Measurements from ENCODE around the gene ANKRD30A.
"Not testable (repeated sequence)": the region's sequence is repeated elsewhere in the genome, so short reads cannot be mapped to it uniquely, and the experiment has no call there.

The ANKRD30A gene, protein sequence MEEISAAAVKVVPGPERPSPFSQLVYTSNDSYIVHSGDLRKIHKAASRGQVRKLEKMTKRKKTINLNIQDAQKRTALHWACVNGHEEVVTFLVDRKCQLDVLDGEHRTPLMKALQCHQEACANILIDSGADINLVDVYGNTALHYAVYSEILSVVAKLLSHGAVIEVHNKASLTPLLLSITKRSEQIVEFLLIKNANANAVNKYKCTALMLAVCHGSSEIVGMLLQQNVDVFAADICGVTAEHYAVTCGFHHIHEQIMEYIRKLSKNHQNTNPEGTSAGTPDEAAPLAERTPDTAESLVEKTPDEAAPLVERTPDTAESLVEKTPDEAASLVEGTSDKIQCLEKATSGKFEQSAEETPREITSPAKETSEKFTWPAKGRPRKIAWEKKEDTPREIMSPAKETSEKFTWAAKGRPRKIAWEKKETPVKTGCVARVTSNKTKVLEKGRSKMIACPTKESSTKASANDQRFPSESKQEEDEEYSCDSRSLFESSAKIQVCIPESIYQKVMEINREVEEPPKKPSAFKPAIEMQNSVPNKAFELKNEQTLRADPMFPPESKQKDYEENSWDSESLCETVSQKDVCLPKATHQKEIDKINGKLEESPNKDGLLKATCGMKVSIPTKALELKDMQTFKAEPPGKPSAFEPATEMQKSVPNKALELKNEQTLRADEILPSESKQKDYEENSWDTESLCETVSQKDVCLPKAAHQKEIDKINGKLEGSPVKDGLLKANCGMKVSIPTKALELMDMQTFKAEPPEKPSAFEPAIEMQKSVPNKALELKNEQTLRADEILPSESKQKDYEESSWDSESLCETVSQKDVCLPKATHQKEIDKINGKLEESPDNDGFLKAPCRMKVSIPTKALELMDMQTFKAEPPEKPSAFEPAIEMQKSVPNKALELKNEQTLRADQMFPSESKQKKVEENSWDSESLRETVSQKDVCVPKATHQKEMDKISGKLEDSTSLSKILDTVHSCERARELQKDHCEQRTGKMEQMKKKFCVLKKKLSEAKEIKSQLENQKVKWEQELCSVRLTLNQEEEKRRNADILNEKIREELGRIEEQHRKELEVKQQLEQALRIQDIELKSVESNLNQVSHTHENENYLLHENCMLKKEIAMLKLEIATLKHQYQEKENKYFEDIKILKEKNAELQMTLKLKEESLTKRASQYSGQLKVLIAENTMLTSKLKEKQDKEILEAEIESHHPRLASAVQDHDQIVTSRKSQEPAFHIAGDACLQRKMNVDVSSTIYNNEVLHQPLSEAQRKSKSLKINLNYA (N-terminal part only)

GRCh38 chr10:37125191-37125732 is at the start of gene ANKRD30A:
Gene ANKRD30A, plus strand, starts transcription at chr10:37125598. Its CDS starts 190 bp downstream, at chr10:37125788.
- no peak for DNase-seq (ENCODE audit: low spot score)

DNA sequence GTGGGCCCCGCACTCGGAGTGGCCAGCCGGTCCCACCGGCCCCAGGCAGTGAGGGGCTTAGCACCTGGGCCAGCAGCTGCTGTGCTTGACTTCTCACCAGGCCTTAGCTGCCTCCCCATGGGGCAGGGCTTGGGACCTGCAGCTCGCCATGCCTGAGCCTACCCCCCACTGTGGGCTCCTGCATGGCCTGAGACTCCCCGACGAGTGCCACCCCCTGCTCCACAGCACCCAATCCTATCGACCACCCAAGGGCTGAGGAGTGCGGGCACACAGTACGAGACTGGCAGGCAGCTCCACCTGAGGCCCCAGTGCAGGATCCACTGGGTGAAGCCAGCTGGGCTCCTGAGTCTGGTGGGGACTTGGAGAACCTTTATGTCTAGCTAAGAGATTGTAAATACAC is 49.3 kb upstream of the ANKRD30A start:
- not testable (repeated sequence) for DNase-seq (ENCODE audit: low spot score)

GRCh38 chr10:37095792-37096573 is 29.4 kb upstream of the ANKRD30A start:
- DNase-seq (ENCODE audit: low spot score) = no peak

DNA sequence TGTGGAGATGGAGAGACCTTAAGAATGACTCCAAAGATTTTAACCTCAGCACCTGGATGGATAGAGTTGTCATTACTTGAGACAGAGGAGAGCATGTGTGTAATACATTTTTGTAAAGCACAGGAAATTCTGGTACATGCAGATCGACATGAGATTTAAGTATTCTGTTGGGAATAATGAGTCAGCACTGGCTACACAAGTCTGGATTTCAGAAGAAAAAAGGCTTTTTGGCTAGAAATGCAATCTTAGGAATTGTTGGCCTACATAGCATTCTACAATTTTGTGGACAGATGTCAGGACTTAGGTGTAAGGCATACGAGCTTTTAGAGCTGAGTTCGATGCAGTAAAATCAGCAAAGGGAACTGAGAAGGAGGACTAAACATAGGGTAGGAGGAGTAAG is 24.1 kb upstream of the ANKRD30A start:
- DNase-seq (ENCODE audit: low spot score) = no peak

- DNase-seq (ENCODE audit: low spot score) = no peak
These were observed 16.4 kb upstream of the ANKRD30A start for GRCh38 chr10:37109000-37109399.

DNA sequence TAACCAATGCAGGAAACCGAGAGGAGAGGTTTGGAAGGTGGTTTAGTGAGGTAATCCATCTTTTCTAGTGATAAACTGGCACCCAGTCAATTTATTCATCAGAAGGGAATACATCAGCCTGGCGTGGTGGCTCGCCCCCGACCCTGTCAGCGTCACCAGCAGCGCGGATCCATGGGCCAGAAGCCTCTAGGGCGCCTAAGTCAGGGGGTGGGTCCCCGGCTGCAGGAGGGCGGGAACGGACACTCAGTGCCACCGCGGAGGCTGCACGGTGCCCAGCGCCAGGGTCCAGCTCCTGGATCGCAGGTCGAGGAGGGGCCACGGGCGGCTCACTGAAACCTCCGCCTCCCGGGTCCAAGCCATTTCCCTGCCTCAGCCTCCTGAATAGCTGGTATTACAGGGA is 866 bp upstream of the ANKRD30A start:
- DNase-seq (ENCODE audit: low spot score) = no peak

- DNase-seq (ENCODE audit: low spot score) = no peak
These were observed 523 bp downstream of the ANKRD30A start for GRCh38 chr10:37125921-37126320.

DNA sequence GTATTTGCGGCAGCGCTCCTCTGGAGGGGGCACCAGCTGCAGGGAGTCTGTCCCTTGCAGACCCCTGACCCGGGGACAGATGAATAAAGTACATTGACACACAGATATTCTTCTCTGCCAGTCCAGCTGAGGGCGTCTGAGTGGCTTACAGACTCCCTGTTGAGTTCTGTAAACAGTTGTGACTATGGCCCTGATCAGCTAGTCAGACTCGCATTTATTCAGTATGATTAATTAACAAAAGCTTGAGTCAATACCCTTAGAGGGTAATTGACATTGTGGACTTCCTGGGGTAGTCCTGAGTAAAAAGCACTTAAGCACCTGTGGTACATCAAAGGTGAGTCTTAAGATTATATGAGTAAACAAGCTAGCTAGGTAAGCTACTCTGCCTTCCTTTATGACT is 21.0 kb downstream of the ANKRD30A start:
- DNase-seq (ENCODE audit: low spot score) = no peak

DNA sequence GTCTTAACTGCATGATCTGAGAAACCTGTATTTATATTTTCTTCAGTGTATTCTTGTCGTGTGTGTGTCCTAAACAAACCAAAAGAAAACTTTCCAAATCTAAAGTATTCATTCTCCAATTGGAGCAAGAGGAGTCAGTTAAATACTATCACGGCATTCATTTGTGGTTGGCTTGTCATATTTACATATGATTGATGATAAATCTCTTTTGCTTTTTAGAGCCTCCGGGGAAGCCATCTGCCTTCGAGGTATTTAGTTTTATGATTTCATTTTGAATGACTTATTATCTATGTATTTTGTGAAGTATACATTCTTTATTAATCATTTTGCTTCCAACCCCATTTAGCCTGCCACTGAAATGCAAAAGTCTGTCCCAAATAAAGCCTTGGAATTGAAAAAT is 37.0 kb downstream of the ANKRD30A start:
- DNase-seq (ENCODE audit: low spot score) = not testable (repeated sequence)

GRCh38 chr10:37171945-37172344 is 46.5 kb downstream of the ANKRD30A start:
- not testable (repeated sequence) for DNase-seq (ENCODE audit: low spot score)

- DNase-seq (ENCODE audit: low spot score) = not testable (repeated sequence)
These were observed 52.9 kb downstream of the ANKRD30A start for GRCh38 chr10:37178296-37178695.

- not testable (repeated sequence) for DNase-seq (ENCODE audit: low spot score)
These were observed 57.3 kb downstream of the ANKRD30A start for GRCh38 chr10:37182719-37183118.

- no peak for DNase-seq (ENCODE audit: low spot score)
These were observed 80.7 kb downstream of the ANKRD30A start for GRCh38 chr10:37206132-37206531.

DNA sequence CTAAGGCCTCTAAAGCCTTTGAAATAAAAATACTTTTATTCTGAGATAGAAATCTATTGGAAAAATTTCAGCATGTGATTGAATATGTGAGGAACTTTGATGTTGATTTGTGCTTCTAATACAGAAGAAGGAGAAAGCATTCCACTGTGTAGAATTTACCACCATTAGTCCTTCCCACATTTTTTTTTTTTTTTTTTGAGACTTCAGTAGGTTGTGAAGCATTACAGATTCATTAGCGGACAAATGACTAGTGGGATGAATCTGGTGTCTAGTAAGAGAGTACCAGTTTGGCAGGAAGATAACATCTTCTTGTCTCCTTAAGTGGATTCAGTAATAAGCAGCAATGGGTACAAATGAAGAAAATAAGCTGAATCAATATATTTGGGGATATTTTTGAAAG is 95.5 kb downstream of the ANKRD30A start:
- DNase-seq (ENCODE audit: low spot score) = no peak

DNA sequence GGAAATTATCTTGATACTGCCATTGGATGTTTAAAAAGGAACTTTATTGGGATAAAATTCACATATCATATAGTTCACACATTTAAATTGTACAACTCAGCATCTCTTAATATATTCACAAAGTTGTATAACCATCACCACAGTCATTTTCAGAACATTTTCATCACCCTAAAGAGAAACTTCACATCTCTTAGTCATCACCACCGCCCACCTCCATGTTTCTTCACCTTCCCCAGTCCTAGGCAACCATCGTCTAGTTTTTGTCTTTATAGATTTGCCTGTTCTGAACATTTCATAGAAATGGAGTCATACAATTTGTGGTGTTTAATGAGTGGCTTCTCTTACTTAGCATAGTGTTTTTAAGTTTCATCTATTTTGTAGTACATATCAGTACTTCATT is 96.6 kb downstream of the ANKRD30A start:
- no peak for DNase-seq (ENCODE audit: low spot score)

DNA sequence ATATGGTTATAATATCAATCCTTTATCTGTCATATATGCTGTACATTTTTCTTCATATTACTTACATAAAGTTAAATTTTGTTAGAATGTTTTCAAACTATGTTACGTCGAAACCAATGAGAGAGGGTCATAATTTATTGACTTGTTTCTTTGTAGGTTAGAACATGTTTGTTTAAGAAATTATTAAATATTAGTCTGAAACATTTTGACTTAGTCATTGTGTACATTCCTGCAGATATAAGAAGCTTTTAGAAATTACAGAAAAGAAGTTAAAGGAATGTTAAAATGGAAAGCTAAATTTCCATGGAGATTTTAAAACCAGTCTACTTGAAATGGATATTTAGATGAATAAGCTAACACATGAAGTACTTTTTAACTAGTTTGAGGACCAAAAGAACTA is 99.8 kb downstream of the ANKRD30A start:
- DNase-seq (ENCODE audit: low spot score) = no peak

DNA sequence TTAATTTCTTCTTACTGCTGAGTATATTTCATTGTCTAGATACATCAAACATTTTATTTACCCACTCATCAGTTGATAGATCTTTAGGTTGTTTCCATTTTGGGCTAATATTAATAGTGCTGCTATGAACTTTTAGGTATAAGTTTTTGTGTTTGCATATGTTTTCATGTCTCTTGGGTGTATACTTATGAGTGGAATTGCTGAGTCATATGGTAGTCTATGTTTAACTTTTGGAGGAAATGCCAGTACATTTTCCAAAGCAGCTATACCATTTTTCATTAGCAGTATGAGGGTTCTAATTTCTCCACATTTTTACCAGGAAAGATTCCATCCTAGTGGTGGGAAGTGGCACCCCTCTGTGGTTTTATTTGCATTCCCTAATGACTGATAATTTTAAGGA is 101.1 kb downstream of the ANKRD30A start:
- DNase-seq (ENCODE audit: low spot score) = no peak

DNA sequence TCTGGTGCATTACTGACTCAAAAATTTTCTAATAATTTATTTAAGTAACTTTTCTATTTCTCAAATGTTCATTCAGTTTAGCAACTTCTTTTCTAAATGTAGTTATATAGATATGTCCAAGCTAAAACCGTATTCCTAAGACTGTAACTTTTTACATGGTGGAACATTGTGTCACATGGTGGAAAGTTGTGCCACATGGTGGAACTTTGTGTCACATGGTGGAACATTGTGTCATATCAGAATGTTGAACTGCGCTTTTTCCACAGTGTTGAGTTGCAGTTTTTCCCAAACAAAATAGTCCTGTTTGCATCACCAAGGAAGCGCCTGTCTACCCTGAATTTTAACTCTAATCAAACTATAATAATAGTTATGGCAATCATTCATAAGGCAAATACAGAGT is 109.3 kb downstream of the ANKRD30A start:
- DNase-seq (ENCODE audit: low spot score) = no peak

GRCh38 chr10:37236093-37236492 is 110.7 kb downstream of the ANKRD30A start:
- DNase-seq (ENCODE audit: low spot score) = no peak

- DNase-seq (ENCODE audit: low spot score) = no peak
These were observed 114.8 kb downstream of the ANKRD30A start for GRCh38 chr10:37240223-37240622.

DNA sequence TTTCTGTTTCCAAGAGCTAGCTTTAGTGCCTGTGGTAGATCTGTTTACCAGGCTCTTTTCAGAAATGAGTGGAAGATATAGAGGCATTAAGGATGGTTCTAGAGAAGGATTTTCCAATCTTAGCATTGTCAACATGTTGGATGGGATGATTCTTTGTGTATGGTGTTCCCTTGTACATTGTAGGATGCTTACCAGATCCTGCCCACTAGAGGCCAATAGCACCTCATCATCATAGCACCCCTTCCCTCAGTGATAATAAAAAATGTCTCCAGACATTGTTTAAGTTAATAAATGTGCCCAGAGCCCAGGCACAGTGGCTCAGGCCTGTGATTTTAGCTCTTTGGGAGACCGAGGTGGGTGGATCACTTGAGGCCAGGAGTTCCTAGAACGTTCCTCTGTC is 121.2 kb downstream of the ANKRD30A start:
- DNase-seq (ENCODE audit: low spot score) = no peak

All from COLO829 (cell line).